ENCODE measurements around the gene PDLIM5.
"Not testable (repeated sequence)": the region's sequence is repeated elsewhere in the genome, so short reads cannot be mapped to it uniquely, and the experiment has no call there.

PDLIM5 gene

GRCh38 chr4:94533405-94534223, 81.9 kb downstream of the PDLIM5 start:
- no peak for DNase-seq

DNA sequence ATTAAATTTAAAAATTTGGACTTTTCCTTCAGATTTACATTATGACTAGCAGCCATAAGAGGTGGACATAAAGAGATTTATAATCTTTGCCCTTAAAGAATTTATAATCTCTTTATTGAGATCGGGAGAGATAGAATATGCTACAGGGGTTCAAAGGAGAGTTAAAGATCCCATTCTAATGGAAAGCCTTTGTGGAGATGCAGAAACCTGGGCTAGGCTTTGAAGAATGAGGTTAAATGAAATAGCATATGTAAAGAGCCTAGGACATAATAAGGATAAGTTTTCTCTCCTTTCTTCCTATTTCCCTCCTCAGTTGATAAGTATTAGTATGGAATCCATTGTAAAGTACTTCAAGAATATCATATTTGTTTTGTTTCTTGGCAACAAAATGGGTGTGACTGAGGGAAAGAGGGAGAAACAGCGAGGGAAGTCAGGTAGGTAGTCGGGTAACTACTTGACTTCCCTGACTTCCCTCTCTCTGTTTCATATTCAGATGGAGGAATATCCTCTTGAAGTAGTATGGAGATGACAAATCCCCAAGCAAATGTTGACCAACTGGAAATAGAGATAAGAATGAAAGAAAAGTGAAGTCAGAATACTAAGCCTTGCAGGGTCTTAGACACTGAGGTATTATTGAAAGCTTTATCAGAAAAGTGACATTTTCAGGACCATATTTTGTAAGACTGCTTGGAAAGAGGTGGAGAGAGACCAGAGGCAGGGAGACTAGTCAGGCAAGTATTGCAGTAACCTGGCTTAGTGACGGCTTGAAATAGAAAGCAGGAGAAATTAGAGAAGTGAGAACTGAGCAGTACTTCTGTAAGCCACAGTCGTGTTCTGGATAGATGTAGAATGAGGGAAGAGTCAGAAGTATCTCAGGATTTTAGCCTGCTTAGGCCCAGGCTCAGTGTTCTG, 82.9 kb downstream of the PDLIM5 start:
- DNase-seq, result peak; percentile 55 to 74 (median 61)

- DNase-seq, result no peak
These were observed 84.3 kb downstream of the PDLIM5 start for GRCh38 chr4:94536049-94536448.

- no peak for DNase-seq
These were observed 85.1 kb downstream of the PDLIM5 start for GRCh38 chr4:94536649-94537469.

GRCh38 chr4:94537921-94538628, 86.3 kb downstream of the PDLIM5 start:
- no peak for DNase-seq

GRCh38 chr4:94540476-94540875, 88.7 kb downstream of the PDLIM5 start:
- no peak for DNase-seq

DNA sequence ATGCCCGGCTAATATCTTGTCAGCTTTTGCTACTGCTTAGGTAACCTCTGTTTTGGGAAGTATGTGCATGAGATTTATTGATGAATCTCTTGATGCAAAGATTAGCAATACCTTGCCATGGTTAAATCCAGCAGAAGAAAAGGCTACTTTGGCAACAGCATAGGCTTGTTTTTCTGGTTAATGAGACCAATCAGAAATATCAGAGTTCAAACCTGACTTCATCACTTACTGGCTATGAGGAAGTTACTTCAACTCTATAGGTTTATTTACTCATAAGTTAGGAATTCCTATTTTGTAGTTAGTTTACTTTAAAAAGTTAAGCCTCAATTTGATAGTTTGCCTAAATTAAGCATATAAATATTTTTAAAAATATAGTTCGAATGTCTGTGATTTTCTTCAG, 93.1 kb downstream of the PDLIM5 start:
- DNase-seq, result no peak

- no peak for DNase-seq
These were observed 93.6 kb downstream of the PDLIM5 start for GRCh38 chr4:94545296-94545695.

- no peak for DNase-seq
These were observed 95.2 kb downstream of the PDLIM5 start for GRCh38 chr4:94546949-94547348.

GRCh38 chr4:94548571-94548970, 96.8 kb downstream of the PDLIM5 start:
- peak; percentile 81 to 89 (median 85) for DNase-seq

- no peak for DNase-seq
These were observed 98.6 kb downstream of the PDLIM5 start for GRCh38 chr4:94550352-94550751.

GRCh38 chr4:94550851-94551250, 99.1 kb downstream of the PDLIM5 start:
- DNase-seq, result no peak

DNA sequence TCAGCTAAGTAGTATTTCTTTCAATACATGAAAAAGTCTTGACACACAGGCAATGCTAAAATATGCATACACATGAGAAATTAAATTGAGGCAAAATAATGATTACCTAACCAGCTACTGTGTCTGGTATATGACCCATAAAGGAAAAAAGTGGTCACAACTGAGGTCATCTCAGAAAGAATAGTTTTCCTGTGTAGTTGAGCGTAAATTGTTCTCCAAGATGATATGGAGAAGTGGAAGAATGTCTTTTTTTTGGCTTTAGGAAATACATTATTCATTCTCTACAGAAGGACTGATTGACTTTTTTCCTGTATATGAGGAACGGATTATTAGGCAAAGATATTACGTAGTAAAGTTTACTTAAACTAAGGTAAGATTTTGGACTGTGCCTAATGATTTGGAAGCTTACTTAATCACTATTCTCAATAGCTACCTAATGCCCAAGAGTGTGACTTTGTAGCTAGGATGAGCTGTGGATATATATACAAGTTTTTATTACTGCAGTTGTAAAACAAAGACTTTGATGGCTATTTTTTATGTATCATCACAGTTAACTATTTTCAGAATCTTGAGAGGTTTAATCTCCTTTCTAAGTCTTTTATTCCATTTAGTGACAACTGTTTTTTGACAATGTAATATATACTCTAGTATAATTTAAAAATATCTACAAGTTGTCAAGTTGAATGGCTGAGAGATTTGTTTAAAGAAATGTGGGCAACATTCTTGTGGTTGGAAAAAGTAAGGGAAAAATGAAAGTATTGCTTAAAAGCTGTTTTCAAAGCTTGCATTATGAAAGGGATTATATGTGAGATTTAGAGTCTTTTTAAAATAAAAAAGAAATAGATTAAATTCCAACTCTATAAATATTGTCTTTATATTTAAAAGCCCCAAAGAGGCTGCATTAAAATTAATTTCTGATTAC, 100.2 kb downstream of the PDLIM5 start:
- DNase-seq, result no peak

DNA sequence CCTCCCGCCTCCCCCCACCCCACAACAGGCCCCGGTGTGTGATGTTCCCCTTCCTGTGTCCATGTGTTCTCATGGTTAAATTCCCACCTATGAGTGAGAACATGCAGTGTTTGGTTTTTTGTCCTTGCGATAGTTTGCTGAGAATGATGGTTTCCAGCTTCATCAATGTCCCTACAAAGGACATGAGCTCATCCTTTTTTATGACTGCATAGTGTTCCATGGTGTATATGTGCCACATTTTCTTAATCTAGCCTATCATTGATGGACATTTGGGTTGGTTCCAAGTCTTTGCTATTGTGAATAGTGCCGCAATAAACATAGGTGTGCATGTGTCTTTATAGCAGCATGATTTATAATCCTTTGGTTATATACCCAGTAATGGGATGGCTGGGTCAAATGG, 104.3 kb downstream of the PDLIM5 start:
- DNase-seq, result not testable (repeated sequence)

GRCh38 chr4:94557632-94558031, 105.9 kb downstream of the PDLIM5 start:
- not testable (repeated sequence) for DNase-seq

- DNase-seq, result no peak
These were observed 106.7 kb downstream of the PDLIM5 start for GRCh38 chr4:94558392-94558904.

DNA sequence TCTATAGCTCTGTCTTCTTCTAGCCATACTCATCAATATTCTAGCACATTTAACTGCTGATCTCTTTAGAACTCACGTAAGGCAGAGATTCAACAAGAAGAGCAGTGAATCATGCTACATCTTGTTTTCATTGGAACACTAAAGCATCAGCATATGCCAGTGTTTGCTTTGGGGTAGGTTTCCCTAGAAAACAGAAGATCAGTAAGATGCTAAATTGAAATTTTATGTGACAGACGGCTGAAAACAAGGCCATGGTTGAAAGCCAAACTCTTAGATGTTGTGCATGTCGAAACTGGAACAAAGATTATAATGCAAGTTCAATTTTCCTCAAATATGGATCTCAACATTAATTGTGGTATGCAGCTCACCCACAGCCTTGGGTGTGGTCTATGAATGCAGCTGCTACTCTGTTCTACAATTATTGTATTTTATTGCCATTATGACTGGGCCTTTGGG, 107.6 kb downstream of the PDLIM5 start:
- no peak for DNase-seq

- peak in 1 of 3 donors; percentile 16 for DNase-seq
These were observed 109.7 kb downstream of the PDLIM5 start for GRCh38 chr4:94561249-94562024.

- DNase-seq, result no peak
These were observed 110.5 kb downstream of the PDLIM5 start for GRCh38 chr4:94562285-94562684.

DNA sequence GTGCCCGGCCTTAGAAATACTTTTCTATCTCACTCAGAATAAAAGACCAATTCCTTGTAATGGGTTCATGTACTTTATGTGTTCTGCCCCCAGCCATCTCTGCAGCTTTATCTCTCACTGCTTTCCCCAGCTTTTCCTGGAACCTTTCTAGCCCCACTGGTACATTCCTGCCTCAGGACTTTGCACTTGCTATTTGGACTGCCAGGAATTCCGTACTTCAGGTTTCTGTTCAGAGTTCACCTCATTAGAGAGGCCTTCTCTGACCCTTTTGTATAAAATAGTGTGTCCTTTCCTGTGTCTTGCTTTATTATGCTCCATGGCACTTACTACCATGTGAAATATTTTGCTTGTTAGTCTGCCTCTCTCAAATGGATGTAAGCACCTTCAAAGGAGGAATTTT, 112.5 kb downstream of the PDLIM5 start:
- no peak for DNase-seq

Data from suppressor macrophage treated with lipopolysaccharide for 1 hour (primary cell).